Mesothelial cell of epicardium (in vitro differentiated cells): ENCODE data around the gene SLC34A1. TPM values are rescaled to one million over a fixed set of nuclear protein-coding genes. Genes with fewer than 3 reads are reported as not detected.
"Not testable (repeated sequence)": the region's sequence is repeated elsewhere in the genome, so short reads cannot be mapped to it uniquely, and the experiment has no call there.

ENCODE experiments used
- DNase-seq, 2 experiments: peaks; one replicate each; pipeline ENCODE4 v3.0.0; 2021; ENCODE audit warnings: low spot score in 2 of 2; ENCODE audit not compliant: unreplicated experiment in 2 of 2
- H3K27ac Mint-ChIP-seq: 2 replicates; pipeline ENCODE4 v1.8.0; 2021; ENCODE audit warnings: mixed read lengths
- H3K27me3 Mint-ChIP-seq: 2 replicates; pipeline ENCODE4 v1.8.0; 2021; ENCODE audit warnings: low read depth, mixed read lengths
- H3K36me3 Mint-ChIP-seq: 2 replicates; pipeline ENCODE4 v1.8.0; 2021; ENCODE audit warnings: mixed read lengths
- H3K4me1 Mint-ChIP-seq: 2 replicates; pipeline ENCODE4 v1.8.0; 2021; ENCODE audit warnings: mixed read lengths
- H3K4me3 Mint-ChIP-seq: 2 replicates; pipeline ENCODE4 v1.8.0; 2021; ENCODE audit warnings: mild to moderate bottlenecking, moderate library complexity, mixed read lengths
- H3K9me3 Mint-ChIP-seq: 2 replicates; pipeline ENCODE4 v1.8.0; 2021; ENCODE audit warnings: mixed read lengths
- CTCF ChIP-seq: fragments of 200-600 bp; sonication (generic); IDR thresholded peaks from one replicate; pipeline ENCODE4 v1.5.0; 2021; ENCODE audit warnings: antibody characterized with exemption; ENCODE audit not compliant: unreplicated experiment
- total RNA-seq: library from RNA; stranded (reverse); gene quantifications from 3 replicates; pipeline ENCODE4 v1.2.1, GENCODE V29; 2021

SLC34A1 gene
- total RNA-seq, 1 donor from 2014 or later = not detected

- Mint-ChIP-seq H3K36me3 (no peaks in the 10 kb centered on the region), H3K27ac (peak overlapping the region; percentile 34), H3K9me3 (no peaks in the 10 kb centered on the region), H3K4me1 (peaks cover 18% of the 10 kb centered on the region), H3K27me3 (no peaks in the 10 kb centered on the region), H3K4me3 (peak overlapping the region; percentile 68)
- TF ChIP-seq CTCF = no peak
- no peak for DNase-seq
Measured at GRCh38 chr5:177371120-177372033, 12.9 kb upstream of the SLC34A1 start.

- H3K4me1 Mint-ChIP-seq = peaks cover 12% of the 10 kb centered on the region
- H3K36me3 Mint-ChIP-seq = no peaks in the 10 kb centered on the region
- no peak overlapping the region for H3K27ac Mint-ChIP-seq
- no peak for TF ChIP-seq CTCF
- no peak for DNase-seq
- peak overlapping the region; percentile 52 for H3K4me3 Mint-ChIP-seq
- no peaks in the 10 kb centered on the region for H3K27me3 Mint-ChIP-seq
- H3K9me3 Mint-ChIP-seq = no peaks in the 10 kb centered on the region
Measured at GRCh38 chr5:177372034-177372896, 12.0 kb upstream of the SLC34A1 start.

- DNase-seq = no peak
- H3K4me1 Mint-ChIP-seq = peaks cover 12% of the 10 kb centered on the region
- H3K27ac Mint-ChIP-seq = no peak overlapping the region
- H3K27me3 Mint-ChIP-seq = no peaks in the 10 kb centered on the region
- no peak for TF ChIP-seq CTCF
- H3K4me3 Mint-ChIP-seq = no peak overlapping the region
- H3K9me3 Mint-ChIP-seq = no peaks in the 10 kb centered on the region
- H3K36me3 Mint-ChIP-seq = no peaks in the 10 kb centered on the region
Measured at GRCh38 chr5:177372910-177373309, 11.3 kb upstream of the SLC34A1 start.

- no peaks in the 10 kb centered on the region for H3K36me3 Mint-ChIP-seq
- no peaks in the 10 kb centered on the region for H3K9me3 Mint-ChIP-seq
- DNase-seq = no peak
- H3K27me3 Mint-ChIP-seq = no peaks in the 10 kb centered on the region
- no peak overlapping the region for H3K27ac Mint-ChIP-seq
- TF ChIP-seq CTCF = no peak
- H3K4me1 Mint-ChIP-seq = peaks cover 10% of the 10 kb centered on the region
- H3K4me3 Mint-ChIP-seq = no peak overlapping the region
Measured at GRCh38 chr5:177373806-177374205, 10.4 kb upstream of the SLC34A1 start.

GRCh38 chr5:177374211-177374610 lies 10.0 kb upstream of the SLC34A1 start:
- TF ChIP-seq CTCF = no peak
- Mint-ChIP-seq H3K27ac (no peak overlapping the region), H3K27me3 (no peaks in the 10 kb centered on the region), H3K4me3 (no peak overlapping the region), H3K4me1 (peaks cover 10% of the 10 kb centered on the region), H3K36me3 (no peaks in the 10 kb centered on the region), H3K9me3 (no peaks in the 10 kb centered on the region)
- no peak for DNase-seq

- H3K4me3 Mint-ChIP-seq, H3K4me1 Mint-ChIP-seq, H3K36me3 Mint-ChIP-seq, H3K27me3 Mint-ChIP-seq, DNase-seq, H3K9me3 Mint-ChIP-seq, H3K27ac Mint-ChIP-seq: not testable (repeated sequence)
Measured at GRCh38 chr5:177375516-177375915, 8.7 kb upstream of the SLC34A1 start.
